CD1c-positive myeloid dendritic cell (primary cell): ENCODE results near the gene CHRM2.

ENCODE experiments used
- DNase-seq: peaks from one replicate; pipeline ENCODE4 v3.0.0-alpha.2; 2016; ENCODE audit errors: extremely low spot score

CHRM2 gene

GRCh38 chr7:136894789-136895188, 26.3 kb downstream of the CHRM2 start:
- no peak for DNase-seq

GRCh38 chr7:136897676-136898075, 29.2 kb downstream of the CHRM2 start:
- no peak for DNase-seq

- no peak for DNase-seq
Measured at GRCh38 chr7:136900005-136900404, 31.6 kb downstream of the CHRM2 start.

GRCh38 chr7:136910771-136911170, 42.3 kb downstream of the CHRM2 start:
- no peak for DNase-seq

DNA sequence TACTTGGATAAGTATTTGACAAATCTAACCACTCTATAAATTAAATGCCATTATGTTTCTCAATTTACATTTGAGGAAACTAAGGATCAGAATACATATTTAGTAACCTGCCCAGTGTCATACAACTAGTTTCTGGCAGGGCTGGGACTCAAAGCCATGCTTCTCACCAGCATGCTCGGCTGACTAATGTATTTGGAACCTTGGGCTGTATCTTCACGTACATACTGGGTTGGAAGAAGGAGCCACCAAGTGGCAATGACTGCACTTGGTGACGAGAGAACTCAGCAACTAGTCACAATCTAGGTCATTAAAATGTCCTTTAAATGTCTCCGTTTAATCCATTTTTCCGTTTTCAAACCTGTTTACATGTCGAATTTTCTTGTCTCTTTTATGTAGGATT, 42.9 kb downstream of the CHRM2 start:
- no peak for DNase-seq

DNA sequence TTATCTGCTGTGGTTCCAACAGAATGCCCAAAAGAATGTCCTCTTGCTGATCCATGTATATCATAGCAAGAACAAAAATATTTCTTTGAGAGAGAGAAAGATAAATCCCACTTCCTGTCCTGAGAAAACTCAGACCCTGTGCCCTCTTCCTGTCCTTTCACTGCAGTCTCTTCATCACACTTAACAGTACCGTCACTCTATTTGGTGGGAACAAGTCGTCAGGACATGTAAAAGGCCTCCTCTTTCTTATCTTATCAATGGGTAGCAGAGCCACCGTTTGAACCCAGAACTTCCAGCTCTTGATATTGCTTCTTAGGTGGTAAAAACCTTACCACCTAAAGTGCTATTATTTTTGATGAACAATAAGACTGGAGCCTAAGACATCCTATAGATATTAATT, 43.9 kb downstream of the CHRM2 start:
- DNase-seq: no peak

DNA sequence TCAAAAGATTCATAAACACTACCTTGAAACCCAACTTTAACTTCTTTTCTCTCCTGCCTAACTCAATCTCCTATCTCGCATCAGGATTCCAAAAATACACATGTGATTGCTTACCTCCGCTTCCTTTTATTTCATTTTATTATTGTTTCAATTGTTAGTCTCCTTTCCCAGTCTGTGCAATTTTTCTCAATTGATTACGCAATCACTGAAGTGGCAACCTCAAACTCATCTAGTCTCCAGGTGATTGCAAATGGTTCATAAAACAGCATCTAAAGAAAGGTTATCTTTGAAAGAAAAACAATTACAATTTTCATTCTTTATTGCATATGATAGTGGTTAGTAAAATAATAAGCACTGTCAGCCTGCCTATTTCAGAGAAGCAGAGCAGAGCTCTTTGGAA, 45.6 kb downstream of the CHRM2 start:
- DNase-seq: no peak

- no peak for DNase-seq
Measured at GRCh38 chr7:136919820-136920219, 51.4 kb downstream of the CHRM2 start.

- no peak for DNase-seq
Measured at GRCh38 chr7:136923111-136923667, 54.7 kb downstream of the CHRM2 start.

- no peak for DNase-seq
Measured at GRCh38 chr7:136925044-136925443, 56.6 kb downstream of the CHRM2 start.

- no peak for DNase-seq
Measured at GRCh38 chr7:136925556-136925955, 57.1 kb downstream of the CHRM2 start.

DNA sequence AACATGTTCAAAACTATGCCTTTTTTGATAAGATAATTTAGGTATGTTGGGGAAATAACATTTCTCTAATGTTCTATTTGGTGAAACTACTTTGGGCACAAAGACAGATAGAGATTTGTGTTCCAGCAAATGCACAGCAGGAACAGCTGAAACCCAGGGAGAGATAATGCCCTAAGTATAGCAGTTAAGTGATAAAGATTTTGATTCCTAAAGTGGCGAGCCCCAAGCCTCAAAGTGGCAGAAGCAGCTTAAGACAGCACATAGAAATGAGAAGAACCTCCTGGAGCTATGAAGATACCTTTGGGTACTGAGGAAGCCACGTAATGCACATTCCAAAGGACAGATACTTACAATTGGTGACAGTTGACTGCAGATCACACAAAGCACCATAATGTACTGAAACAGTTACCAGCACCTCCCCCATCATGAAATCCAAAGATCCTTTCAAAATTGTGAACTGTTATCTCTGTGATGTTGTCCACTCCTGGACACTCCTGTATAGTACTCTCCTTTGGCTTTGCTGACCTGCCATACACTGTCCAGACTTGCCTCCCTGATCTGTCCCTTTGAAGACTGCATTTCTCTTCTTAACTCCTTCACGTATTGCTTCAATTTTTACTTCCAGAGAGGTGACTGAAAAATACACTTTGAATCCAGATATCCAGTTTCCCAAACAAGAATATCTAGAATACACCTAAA, 62.9 kb downstream of the CHRM2 start:
- no peak for DNase-seq

DNA sequence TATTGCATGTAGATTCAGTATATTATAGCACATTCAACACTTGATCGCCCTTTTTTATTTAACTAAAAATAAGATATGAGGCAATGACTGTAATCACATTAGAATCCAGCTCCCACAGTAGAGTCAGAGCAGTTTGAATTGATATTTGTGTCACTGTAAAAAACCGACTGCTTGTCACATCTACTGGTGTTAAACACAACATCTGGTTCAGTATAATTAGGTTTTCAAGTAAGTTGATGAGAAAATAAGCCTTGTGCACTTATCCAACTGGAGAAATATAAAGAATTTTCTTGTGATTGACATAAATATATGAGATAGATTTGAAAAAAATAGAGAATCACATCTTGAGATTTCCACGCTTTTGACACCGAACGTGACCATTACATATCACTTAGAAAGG, 69.0 kb downstream of the CHRM2 start:
- no peak for DNase-seq

GRCh38 chr7:136938476-136938875, 70.0 kb downstream of the CHRM2 start:
- no peak for DNase-seq

GRCh38 chr7:136940122-136940521, 71.7 kb downstream of the CHRM2 start:
- DNase-seq: no peak

- DNase-seq: no peak
Measured at GRCh38 chr7:136940917-136941316, 72.5 kb downstream of the CHRM2 start.

- no peak for DNase-seq
Measured at GRCh38 chr7:136941816-136942215, 73.4 kb downstream of the CHRM2 start.

DNA sequence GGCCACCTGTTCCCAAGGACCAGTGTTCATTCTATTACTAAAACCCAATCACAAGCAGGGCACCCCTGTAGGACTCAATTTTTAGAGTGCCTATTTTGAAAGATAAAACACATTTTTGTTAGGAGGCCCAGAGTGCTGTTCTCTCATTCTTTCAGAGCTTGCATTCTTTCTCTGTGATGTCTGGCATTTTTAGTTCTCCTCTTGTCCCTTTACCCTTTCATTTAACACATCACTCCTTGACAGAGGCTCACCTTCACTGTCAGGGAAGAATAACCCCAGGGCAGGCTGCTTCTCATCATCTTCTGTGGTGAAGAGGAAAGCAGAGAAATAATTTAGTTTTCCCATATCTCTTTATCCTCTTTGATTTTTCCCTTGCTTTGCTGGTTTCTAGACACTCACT, 73.9 kb downstream of the CHRM2 start:
- DNase-seq: no peak

DNA sequence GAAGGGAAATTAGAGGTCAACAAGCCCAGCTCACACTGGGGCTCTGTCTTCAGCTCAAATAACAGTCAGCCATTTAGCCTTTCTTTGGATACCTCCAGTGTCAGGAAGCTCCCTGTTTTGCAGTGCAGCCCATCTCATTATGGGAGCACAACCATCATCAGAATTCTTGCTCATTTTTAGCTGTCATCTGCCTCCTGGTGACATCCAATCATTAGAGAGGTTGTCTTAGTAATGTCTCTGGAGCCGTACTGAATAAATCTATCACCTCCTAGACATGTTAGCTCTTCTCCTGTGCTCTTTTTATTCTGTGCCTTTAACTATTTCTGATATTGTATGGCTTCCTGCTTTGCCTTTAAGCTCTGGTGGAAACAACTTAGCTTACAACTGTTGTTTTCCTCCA, 74.5 kb downstream of the CHRM2 start:
- no peak for DNase-seq

DNA sequence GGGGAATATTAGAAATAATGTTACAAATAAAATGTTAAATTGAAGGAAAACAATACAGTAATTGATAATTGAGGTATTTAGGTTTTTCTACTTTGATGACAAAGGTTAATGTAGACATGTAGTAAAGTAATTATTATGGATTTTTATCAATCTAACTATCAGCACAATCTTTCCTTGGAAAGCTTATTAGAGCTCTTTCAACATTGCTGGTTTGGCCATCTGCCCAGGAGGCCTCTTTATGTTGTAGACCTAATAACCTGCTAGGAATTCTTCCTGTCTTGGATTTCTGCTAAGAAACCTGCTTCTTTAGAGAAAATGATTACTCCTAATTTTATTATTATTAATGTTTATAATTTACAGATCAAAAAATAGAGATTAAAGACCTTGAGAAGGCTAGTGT, 78.9 kb downstream of the CHRM2 start:
- DNase-seq: no peak

DNA sequence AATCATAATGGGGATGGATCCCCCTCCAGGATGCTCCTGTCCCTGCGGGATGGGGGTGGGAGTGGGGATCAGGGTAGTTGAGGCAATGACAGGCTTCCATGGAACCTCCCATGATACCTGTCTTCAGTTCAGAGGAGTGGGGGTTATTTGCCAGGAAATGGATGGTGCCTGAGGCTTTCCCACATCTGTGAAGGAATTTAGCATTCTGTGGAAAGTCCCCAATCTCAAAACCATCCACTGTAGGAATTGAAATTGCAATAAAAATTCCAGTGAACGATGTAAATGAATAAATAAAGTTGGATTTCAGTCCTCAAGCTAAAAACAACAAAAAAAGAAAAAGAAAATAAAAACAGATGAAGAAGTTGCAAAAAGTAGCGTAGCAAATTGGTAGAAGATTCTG, 81.9 kb downstream of the CHRM2 start:
- no peak for DNase-seq

GRCh38 chr7:136953386-136953785, 84.9 kb downstream of the CHRM2 start:
- no peak for DNase-seq

DNA sequence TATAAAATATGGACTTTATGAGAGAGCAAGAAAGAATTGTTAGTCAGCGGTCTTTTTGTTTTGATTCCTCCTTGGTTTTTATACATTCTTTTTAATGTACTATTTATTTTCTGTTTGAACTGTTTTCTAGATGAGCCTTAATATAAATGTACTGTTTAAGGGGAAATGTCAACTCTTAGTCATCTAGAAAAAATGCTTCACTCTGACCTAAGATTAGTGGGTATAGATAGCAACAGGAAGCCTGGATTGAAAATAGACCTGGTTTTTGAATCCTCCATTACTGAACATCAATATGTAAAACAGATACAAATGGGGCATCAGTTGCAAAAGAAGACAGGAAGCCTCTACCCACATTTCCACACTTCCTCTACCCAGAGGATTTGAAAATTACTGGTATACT, 87.8 kb downstream of the CHRM2 start:
- DNase-seq: no peak

DNA sequence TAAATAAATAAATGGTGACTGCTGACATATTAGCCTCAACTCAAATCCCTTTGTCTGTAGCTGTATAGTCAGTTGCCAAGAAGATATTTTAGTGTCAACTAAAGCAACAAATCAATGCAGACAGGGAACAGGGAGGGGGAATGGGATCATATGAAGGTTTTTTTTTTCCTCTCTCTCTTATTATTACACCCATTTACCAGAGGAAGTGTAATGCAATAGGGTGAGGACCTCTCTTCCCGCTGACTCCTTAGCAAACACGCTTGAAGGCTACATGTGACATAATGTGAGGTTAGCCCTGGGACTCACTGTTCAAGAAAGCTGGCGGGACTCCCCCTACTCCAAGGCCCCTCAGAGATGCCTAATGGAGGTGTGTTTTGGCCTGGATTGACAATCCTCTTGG, 88.2 kb downstream of the CHRM2 start:
- no peak for DNase-seq
